ENCODE measurements around the gene C19orf67.
"Not testable (repeated sequence)": the region's sequence is repeated elsewhere in the genome, so short reads cannot be mapped to it uniquely, and the experiment has no call there.

Gene C19orf67

DNA sequence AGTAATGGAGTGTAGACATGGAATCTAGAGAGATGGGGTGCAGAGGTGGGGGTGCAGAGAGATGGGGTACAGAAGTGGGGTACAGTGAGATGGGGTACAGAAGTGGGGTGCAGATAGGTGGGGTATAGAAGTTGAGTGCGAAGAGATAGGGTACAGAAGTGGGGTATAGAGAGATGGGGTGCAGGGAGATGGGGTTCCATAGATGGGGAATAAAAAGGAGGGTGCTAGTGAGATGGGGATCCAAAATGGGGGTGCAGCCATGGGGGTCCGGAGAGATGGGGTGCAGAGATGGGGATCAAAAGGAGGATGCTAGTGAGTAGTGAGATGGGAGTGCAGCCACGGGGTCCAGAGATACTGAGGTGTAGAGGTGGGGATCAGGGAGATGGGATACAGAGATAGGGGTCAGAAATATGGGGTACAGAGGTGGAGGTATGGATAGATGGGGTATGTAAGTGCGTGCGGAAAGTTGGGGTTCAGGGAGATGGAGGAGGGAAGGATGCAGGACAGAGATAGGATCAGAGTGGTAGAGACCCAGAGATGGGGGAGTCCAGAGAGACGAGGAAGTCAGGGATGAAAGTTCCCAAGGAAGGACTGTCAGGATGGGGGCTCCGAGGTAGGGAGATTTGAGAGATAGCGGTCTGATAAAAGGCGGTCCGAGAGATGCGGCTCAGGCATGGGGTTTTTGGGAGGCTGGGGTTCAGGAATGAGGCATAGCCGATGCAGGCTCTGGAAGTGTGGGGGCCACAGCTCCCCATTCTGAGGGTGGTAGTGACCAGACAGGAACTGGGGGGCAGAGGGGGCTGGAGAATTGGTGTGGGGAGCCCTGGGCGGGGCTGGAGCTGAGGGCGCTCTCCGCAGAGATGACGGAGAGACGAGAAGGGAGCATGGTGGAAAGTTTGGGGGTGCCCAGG, 27.1 kb downstream of the C19orf67 start:
- DNase-seq = no peak

DNA sequence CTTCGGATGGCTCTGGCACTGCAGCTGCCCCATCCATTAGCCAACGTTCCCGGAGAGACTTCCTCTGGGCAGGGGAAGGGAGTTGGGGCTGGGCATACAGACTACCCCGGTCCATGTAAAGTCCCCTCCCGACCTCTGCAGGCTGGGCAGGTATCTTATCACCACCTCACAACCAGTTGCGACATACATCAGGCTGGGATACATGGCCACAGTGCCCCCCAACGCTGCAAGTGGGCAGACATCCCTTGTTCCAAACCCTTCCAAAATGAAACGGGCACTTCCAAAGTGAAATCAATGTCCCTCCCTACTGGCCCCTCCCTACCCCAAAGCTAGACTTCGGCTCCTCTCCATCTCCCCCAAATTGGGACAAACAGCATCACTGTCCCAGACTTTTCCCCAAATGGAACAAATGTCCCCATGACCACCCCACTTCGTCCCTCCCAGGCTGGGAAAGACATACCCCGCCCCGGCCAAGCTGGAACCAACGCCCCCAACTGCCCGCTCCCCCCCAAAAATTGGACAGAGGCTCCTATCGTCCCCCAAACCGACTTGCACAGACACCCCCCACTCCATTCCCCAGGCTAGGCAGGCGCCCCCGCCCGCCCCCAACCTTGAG, 28.7 kb downstream of the C19orf67 start:
- no peak for DNase-seq

DNA sequence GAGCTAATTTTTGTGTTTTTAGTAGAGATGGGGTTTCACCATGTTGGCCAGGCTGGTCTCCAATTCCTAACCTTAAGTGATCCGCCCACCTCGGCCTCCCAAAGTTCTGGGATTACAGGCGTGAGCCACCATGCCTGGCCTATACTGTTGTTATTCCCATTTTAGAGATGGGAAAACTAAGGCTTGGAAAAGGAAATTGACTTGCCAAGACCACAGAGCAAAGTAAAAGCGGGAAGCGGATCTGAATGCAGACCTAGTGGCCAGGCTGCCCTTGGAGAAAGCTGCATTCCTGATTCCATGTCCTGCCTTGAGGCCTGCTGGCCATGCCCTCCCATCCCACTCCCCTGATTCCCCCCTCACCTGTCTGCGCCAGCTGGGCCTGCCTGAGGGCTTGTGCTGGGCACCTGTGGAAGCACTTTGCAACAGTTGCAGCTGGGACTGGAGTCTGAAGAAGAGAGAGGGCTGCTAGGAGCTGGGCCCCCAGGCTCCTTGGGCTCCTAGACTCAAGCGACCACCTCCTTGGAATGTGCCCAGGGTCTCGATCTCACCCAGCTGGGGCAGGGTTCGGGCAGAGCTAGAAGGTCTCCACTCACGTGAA, 29.4 kb downstream of the C19orf67 start:
- no peak for DNase-seq

DNA sequence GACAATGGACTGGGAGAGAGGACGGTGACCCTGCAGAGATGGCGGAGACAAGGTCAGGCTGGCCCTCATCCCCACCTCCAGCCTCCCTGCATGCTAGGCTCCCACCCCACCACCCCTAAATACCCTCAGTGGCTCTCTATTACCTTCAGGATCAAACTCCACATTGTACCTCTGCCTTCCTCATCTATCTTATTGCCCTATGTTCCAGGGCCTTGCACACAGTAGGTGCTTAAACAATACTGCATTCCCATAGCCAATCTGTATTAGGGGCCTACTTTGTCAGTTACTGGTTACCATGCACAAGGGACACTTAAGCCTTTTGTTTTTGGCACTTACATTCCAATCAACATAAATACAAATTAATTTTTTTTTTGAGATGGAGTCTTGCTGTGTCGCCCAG, 30.2 kb downstream of the C19orf67 start:
- no peak for DNase-seq

DNA sequence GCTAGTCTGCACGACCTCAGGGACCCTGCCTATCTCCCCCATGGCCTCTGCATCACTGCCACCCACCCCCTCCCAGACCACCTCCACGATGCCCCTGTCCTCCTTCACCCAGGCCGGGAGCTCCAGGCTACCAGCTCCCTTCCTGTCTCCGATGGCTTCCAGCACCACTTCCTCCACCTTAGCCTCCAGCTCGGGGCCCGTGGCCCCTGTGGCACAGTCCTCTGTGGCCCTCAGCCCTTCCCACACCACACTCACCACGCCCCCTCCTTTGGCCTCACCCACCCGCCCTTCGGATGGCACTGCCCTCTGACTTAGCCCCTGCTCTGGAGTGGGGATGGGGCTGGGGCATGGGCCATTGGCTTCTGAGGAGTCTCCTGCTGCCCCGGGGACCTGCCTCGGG, 30.9 kb downstream of the C19orf67 start:
- no peak for DNase-seq

DNA sequence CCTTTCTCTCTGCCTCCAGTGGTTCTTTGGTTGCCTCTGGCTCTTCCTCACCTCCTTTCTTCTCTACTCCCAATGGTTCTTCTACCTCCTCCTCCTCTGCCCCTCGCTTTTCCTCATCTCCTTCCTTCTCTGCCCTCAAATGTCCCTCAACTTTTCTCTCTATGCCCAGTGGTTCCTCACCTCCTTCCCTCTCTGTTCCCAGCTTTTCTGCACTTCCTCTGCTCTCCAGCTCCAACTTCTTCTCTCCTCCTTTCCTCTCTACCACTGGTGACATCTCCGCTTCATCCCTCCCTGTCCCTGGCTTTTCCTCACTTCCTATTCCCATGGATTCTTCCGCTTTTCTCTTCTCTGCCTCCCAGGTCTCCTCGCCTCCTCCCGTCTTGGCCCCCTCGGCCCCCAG, 31.5 kb downstream of the C19orf67 start:
- no peak for DNase-seq

DNA sequence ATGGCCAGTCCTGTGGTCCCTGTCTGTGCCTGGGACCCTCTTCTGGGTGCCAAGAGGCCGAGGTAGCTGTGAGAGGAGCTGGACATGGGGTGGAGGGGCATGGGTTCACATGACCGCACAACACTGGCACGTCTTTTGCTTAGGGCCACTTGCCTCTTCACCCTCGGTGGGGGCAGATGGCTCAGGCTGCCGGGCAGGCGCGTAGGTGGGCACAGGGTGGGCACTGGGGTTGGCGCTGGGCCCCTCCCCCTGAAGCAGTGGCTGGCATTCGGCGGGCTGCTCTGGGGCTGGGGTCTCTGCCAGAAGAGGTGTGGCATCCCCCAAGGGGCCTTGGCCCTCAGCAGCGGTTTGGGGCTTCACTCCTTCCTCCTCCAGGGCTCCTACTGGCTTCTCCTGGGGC, 32.1 kb downstream of the C19orf67 start:
- no peak for DNase-seq

DNA sequence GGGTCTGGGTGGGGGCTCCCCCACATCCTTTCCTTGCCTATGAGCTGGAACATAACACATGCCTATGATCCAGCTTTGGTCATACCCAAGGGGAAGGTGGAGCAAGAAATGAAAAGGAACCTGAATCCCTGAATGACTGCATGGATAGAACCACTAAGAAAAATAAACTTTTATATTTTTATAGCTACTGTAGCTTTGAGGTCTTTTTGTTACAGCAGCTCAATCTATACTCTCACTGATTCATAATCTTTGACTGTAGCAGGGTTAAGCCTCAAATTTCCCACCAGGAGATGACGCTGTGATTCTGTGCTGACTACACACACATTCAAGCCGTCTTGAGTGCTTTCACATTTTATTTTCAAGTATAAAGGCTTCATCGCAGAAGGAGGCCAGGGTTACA, 32.6 kb downstream of the C19orf67 start:
- DNase-seq = no peak

DNA sequence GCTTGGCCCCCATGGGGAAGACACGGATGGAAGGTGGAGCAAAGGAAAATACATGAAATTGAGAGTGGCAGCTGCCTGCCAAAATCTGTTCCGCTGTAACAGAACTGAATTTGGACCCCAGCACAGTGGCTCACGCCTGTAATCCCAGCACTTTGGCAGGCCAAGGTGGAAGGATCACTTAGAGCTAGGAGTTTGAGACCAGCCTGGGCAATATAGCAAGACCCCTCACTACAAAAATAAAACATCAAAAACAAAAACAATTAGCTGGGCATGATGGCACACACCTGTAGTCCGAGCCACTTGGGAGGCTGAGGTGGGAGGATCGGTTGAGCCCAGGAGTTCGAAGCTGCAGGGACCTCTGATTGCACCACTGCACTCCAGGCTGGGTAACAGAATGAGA, 33.1 kb downstream of the C19orf67 start:
- no peak for DNase-seq

DNA sequence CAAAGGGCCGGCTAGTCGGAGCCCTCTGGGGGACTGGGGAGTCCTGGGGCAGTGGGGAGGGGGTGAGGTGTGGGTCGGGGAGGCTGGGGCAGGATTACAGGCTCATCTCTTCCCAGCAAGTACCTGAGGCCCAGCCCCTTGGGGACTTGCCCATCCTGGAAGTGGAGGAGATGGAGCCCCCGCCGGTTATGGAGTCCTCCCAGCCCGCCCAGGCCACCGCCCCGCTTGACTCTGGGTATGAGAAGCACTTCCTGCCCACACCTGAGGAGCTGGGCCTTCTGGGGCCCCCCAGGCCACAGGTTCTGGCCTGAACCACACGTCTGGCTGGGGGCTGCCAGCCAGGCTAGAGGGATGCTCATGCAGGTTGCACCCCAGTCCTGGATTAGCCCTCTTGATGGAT, 33.6 kb downstream of the C19orf67 start:
- no peak for DNase-seq

DNA sequence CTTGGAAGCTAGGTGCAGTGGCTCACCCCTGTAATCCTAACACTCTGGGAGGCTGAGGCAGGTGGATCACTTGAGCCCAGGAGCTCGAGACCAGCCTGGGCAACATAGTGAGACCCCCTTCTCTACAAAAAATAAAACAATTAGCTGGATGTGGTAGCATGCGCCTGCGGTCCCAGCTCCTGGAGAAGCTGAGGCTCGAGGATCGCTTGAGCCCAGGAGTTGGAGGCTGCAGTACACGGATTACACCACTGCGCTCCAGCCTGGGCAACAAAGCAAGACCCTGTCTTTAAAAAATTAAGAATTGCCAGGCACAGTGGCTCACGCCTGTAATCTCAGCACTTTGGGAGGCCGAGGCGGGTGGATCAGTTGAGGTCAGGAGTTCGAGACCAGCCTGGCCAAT, 34.6 kb downstream of the C19orf67 start:
- DNase-seq = not testable (repeated sequence)

DNA sequence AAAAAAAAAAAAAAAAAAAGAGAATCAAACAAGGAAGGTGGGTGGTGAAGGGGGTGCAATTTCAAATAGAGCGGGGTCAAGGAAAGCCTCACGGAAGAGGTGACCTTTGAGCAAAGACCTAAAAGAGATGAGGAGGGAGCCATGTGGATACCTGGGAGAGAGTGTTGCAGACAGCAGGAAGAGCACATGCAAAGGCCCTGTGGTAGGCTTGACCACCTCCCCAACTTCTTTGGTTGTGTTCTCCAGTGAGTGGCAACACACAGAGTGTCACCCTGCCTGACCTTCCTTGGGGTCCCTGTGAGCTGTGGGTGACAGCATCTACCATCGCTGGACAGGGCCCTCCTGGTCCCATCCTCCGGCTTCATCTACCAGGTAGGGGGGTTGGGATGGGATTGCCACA, 35.1 kb downstream of the C19orf67 start:
- DNase-seq = no peak

DNA sequence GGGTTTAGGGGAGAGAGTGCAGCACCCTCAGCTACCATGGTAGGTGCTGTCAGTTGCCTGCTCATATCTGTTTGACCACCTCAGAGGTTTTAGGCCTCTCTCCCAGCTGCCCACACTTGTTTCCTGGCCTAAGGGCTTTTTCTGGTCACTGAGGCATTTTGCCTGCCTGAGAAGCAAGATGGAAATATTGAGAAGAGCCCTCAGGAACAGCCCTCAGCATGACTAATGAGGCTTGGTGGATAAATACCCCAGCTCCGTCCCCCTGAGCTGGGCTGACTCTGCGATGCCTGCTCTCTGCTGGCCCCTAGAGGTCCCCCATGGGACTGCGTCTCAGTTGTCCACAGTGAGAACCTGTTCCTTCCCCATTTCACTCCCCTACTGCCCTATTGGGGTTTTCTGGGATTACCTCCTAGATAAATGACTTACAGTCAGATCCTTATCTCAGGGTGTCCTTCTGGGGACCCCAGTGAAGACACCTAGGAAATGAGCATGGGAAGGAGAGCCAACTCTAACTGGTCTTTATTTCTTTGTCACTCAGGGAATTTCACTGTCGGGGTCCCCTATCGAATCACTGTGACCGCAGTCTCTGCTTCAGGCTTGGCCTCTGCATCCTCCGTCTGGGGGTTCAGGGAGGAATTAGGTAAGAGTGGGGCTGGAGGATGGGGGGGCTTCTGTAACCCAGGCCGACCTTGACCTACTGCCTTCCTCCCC, 37.0 kb downstream of the C19orf67 start:
- peak in 8 of 56 donors; percentile 0 to 34 (median 8) for DNase-seq

DNA sequence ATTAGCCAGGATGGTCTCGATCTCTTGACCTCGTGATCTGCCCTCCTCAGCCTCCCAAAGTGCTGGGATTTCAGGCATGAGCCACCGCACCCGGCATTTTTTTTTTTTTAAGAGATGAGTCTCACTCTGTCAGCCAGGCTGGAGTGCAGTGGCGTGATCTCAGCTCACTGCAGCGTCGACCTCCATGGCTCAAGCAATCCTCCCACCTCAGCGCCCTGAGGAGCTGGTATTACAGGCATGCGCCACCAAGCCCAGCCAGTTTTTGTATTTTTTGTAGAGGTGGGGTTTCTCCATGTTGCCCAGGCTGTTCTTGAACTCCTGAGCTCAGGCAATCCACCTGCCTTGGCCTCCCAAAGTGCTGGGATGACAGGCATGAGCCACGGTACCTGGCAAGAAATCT, 37.7 kb downstream of the C19orf67 start:
- DNase-seq = not testable (repeated sequence)

DNA sequence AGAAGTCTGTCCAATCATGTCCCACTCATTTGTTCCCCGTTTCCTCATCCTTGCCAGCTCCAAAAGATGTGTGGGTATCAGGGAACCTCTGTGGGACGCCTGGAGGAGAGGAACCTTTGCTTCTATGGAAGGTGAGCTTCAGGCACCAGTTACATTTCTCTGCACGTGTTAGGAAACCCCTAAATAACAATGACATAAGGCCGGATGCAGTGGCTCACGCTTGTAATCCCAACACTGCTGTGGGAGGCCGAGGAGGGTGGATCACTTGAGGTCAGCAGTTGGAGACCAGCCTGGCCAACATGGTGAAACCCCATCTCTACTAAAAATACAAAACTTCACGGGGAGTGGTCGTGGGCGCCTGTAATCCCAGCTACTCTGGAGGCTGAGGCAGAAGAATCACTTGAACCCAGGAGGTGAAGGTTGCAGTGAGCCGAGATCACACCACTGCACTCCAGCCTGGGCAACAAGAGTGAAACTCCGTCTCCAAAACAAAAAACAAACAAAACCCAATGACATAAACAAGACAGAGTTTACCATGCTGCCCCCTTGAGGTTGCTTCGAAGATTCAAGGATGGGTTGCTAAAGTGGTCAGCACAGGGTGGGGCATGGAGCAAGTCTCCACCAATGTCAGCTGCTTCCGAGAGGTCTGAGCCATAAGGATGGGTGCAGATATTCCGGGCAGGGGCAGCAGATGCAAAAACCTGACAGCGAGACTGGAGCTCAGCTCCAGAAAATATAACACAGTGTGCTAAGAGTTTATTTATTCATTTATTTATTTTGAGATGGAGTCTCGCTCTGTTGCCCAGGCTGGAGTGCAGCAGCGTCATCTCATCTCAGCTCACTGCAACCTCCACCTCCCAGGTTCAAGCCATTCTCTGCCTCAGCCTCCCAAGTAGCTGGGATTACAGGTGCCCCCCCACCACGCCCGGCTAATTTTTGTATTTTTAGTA, 42.6 kb downstream of the C19orf67 start:
- peak in 14 of 56 donors; percentile 1 to 44 (median 12) for DNase-seq

DNA sequence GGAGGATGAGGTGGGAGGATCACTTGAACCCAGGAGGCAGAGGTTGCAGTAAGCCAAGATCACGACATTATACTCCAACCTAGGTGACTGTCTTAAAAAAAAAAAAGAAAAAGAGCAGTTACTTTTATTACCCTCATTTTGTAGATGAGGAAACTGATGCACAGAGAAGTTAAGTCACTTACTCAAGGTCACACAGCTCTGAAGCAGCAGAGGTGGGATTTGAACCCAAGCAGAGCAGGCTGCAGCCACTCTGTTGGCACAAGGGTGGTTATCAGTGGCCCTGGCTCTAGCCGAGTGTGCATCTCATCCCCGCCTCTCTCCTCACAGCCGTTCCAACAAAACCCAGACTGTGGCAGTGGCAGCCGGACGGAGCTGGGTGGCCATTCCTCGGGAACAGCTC, 46.4 kb downstream of the C19orf67 start:
- DNase-seq = no peak

DNA sequence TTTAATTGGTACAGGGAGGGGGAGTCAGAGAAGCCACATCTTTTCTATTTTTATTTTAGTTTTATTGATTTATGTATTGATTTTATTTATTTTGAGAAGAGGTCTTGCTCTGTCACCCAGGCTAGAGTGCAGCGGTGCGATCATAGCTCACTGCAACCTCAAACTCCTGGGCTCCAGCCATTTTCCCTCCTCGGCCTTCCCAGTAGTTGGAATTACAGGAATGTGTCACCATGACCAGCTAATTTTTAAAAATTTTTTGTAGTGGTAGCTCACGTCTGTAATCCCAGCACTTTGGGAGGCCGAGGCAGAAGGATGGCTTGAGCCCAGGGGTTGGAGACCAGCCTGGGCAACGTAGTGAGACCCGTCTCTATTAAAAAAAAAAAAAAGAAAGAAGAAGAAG, 49.9 kb downstream of the C19orf67 start:
- DNase-seq = no peak

DNA sequence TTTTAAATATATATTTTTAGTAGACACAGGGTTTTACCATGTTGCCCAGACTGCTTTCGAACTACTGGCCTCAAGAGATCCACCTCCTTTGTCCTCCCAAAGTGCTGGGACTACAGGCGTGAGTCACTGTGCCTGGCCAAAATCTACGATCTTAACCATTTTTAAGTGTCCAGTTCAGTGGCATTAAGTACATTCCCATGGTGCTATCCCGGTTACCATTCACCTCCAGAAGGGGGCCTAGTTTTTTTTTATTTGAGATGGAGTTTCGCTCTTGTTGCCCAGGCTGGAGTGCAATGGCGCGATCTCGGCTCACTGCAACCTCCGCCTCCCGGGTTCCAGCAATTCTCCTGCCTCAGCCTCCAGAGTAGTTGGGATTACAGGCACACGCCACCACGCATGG, 50.4 kb downstream of the C19orf67 start:
- not testable (repeated sequence) for DNase-seq

DNA sequence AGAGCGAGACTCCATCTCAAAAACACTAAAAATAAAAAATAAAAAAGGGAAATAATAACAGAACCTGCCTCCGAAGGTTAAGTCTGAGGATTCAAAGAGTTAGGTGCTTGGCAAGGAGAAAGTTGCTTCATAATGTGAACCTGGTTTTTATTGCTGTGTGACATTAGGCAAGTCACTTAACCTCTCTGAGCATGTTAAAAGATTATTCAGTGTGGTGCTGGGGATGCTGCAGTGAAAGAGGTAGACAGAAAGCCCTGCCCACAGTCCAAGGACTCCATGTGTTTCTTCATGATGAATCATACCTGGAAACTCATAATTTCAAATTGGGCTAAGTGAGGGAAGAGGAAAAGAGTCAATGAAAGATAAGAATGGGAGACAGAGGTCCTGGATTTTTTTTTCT, 51.6 kb downstream of the C19orf67 start:
- DNase-seq = no peak

DNA sequence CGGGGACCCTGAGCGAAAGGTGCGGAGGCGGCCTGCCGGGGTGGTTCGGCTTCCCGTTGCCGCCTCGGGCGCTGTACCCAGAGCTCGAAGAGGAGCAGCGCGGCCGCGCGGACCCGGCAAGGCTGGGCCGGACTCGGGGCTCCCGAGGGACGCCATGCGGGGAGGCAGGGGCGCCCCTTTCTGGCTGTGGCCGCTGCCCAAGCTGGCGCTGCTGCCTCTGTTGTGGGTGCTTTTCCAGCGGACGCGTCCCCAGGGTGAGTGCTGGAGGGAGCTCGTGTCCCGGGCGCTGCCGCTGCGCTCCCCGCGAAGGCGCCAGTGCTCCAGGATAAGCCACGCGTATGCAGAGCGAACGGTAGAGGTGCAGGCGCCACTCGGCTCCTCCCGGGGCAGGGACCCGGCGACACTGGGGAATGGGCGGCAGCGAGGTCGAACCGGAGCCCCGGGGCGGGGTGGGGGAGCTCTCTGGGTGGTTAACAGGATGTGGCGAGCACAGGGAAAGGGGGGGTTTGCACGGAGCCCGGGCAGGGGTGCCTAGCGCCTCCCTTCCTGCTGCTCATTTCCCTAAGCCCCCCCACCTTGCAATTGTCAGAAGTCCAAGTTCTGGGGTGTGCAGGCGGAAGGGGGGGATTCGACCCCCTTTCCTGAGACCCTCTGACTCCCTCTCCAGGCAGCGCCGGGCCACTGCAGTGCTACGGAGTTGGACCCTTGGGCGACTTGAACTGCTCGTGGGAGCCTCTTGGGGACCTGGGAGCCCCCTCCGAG, 53.7 kb downstream of the C19orf67 start, which contains the start of gene IL27RA:
Gene IL27RA (plus strand): TSS at position 44 of the 762 bp plus-strand sequence. CDS start 111 bp downstream, at position 155.
- peak in 27 of 56 donors; percentile 5 to 59 (median 24) for DNase-seq
